ENCODE data around the gene IGF1R.

Gene IGF1R

DNA sequence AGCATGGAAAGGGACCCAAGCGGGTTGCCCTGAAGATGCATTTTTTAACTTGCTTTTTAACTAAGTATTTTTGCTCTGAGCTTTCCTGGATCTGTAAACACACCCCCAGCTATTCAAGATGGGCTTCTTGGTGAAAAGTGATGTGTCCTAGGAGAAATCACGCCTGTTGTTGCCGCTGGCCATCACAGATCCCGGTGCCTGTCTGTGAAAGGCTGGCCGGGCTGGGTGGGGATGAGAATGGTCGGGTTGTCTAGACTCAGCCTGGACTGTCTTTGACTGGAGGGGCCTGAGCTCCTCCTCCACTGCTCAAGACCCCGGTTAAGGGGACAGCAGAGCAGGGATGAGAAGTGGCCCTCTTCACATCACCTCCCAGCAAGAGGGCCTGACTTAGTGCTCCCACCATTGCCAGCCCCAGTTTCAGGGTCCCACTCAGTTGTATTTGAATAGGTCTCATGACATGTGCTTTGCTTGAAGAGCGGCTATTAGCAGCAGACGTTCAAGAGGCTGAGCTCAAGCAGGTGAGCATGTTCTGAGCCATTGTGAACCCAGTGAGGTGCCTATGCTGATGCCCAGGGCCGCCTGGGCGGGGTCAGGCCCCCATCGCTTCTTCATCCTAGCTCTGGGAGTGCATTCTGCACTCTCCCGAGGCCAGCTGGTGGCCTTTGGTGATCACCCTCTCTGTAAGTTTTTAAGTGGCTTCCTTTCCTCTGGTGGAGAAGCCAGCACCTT is 79.9 kb downstream of the IGF1R start:
- no peaks in the 10 kb centered on the region for H3K4me1 ChIP-seq (ENCODE audit: low read length)
- H4K20me1 ChIP-seq (ENCODE audit: insufficient read depth, low read length): peaks cover 8% of the 10 kb centered on the region; the same call in 1 of the 2 replicates
- no peak overlapping the region for H3K27ac ChIP-seq (ENCODE audit: low read length)
- H3K9me3 ChIP-seq (ENCODE audit: insufficient read depth, low read length): no peaks in the 10 kb centered on the region
- no peak overlapping the region for H3K4me2 ChIP-seq (ENCODE audit: low read length)
- H2AFZ ChIP-seq (ENCODE audit: low read depth, low read length): no peak overlapping the region
- H3K9ac ChIP-seq (ENCODE audit: low read length): no peak overlapping the region
- H3K36me3 ChIP-seq (replicated peaks; ENCODE audit: low read depth, low read length): no peaks in the 10 kb centered on the region
- H3K27me3 ChIP-seq (ENCODE audit: low read depth, low read length): no peaks in the 10 kb centered on the region
- TF ChIP-seq, protein P1, sequence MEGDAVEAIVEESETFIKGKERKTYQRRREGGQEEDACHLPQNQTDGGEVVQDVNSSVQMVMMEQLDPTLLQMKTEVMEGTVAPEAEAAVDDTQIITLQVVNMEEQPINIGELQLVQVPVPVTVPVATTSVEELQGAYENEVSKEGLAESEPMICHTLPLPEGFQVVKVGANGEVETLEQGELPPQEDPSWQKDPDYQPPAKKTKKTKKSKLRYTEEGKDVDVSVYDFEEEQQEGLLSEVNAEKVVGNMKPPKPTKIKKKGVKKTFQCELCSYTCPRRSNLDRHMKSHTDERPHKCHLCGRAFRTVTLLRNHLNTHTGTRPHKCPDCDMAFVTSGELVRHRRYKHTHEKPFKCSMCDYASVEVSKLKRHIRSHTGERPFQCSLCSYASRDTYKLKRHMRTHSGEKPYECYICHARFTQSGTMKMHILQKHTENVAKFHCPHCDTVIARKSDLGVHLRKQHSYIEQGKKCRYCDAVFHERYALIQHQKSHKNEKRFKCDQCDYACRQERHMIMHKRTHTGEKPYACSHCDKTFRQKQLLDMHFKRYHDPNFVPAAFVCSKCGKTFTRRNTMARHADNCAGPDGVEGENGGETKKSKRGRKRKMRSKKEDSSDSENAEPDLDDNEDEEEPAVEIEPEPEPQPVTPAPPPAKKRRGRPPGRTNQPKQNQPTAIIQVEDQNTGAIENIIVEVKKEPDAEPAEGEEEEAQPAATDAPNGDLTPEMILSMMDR (IDR thresholded peaks at IDR 0.05; ENCODE audit: low read depth, low read length): no peak
- TF ChIP-seq EZH2phosphoT487 (IDR thresholded peaks at IDR 0.05; ENCODE audit: low read depth): no peak
- H3K79me2 ChIP-seq (ENCODE audit: low read length): peaks cover 17% of the 10 kb centered on the region; the same call in 1 of the 2 replicates
- no peak overlapping the region for H3K4me3 ChIP-seq (ENCODE audit: low read length)

DNA sequence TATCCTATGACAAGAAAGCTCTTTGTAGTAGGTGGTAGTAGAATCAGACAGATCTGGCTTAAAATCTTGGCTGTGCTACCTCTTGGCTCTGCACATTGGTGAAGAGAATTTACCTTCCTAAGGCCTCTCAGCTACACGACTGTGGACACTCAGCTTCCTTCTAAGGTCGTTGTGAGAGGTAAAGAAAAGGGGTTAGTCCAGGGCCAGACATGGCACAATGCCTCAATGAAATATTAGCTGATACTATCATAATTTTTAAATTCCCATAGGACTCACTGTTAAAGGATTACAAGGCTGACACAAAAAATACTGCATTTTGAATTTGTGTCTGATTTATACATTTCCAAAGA is 80.4 kb downstream of the IGF1R start:
- Histone ChIP-seq H3K79me2 (ENCODE audit: low read length) (peaks cover 17% of the 10 kb centered on the region; the same call in 1 of the 2 replicates), H4K20me1 (ENCODE audit: insufficient read depth, low read length) (peaks cover 8% of the 10 kb centered on the region; the same call in 1 of the 2 replicates), H3K9ac (ENCODE audit: low read length) (no peak overlapping the region), H3K27ac (ENCODE audit: low read length) (no peak overlapping the region), H3K27me3 (ENCODE audit: low read depth, low read length) (no peaks in the 10 kb centered on the region), H3K4me3 (ENCODE audit: low read length) (no peak overlapping the region), H3K4me1 (ENCODE audit: low read length) (no peaks in the 10 kb centered on the region), H2AFZ (ENCODE audit: low read depth, low read length) (no peak overlapping the region), H3K36me3 (replicated peaks; ENCODE audit: low read depth, low read length) (no peaks in the 10 kb centered on the region), H3K4me2 (ENCODE audit: low read length) (no peak overlapping the region), H3K9me3 (ENCODE audit: insufficient read depth, low read length) (no peaks in the 10 kb centered on the region)
- TF ChIP-seq EZH2phosphoT487 (IDR thresholded peaks at IDR 0.05; ENCODE audit: low read depth): no peak
- TF ChIP-seq, protein P1 (IDR thresholded peaks at IDR 0.05; ENCODE audit: low read depth, low read length): no peak

- H3K27ac ChIP-seq (ENCODE audit: low read length): no peak overlapping the region
- H3K27me3 ChIP-seq (ENCODE audit: low read depth, low read length): no peaks in the 10 kb centered on the region
- no peaks in the 10 kb centered on the region for H3K9me3 ChIP-seq (ENCODE audit: insufficient read depth, low read length)
- peaks cover 16% of the 10 kb centered on the region; the same call in 1 of the 2 replicates for H3K79me2 ChIP-seq (ENCODE audit: low read length)
- H3K36me3 ChIP-seq (replicated peaks; ENCODE audit: low read depth, low read length): no peaks in the 10 kb centered on the region
- peaks cover 8% of the 10 kb centered on the region; the same call in 1 of the 2 replicates for H4K20me1 ChIP-seq (ENCODE audit: insufficient read depth, low read length)
- no peak overlapping the region for H2AFZ ChIP-seq (ENCODE audit: low read depth, low read length)
- peaks cover 2% of the 10 kb centered on the region for H3K4me1 ChIP-seq (ENCODE audit: low read length)
- H3K4me2 ChIP-seq (ENCODE audit: low read length): no peak overlapping the region
- no peak for TF ChIP-seq EZH2phosphoT487 (IDR thresholded peaks at IDR 0.05; ENCODE audit: low read depth)
- TF ChIP-seq, protein P1 (IDR thresholded peaks at IDR 0.05; ENCODE audit: low read depth, low read length): no peak
- no peak overlapping the region for H3K4me3 ChIP-seq (ENCODE audit: low read length)
- H3K9ac ChIP-seq (ENCODE audit: low read length): no peak overlapping the region
Observed at GRCh38 chr15:98729446-98730042, 81.2 kb downstream of the IGF1R start.

DNA sequence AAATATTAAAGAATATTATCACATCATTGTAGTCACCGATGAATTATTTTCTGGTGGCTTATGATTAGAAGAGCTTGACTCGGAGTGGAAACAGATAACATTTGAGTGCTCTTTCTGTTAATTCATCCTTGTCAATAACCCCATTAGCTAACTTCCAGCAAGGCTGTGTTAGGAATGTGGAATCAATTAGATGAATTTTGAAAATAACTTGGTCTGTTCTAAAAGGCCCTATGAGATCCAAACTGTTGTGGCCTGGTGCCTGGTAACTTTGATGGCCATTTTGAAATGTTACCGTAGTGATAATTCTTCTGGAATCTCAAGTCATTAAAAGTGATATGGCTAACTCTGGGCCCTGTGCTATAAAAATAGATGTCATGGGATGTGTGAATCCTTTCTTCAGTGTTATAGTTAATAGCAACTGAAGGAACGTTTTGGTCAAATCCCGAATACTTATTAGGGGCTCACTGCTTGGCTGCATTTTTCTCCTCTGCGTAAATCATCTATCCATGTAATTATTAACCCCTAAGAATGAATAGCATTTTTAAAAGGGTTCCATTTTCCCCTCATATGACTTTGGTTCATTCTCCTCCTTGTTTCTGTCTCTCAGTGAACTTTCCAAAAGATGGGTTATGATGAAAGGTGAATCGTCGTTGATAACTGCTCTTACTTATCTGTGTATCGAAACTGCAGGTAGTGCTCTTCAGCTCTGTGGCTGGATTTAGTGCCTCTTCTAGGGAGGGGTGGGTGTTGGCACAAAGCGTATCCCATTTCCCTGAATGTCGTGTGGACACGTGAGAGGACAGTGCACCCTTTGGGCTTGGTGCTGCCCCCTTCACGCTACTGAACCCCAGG is 82.7 kb downstream of the IGF1R start:
- no peak overlapping the region for H3K4me2 ChIP-seq (ENCODE audit: low read length)
- no peaks in the 10 kb centered on the region for H3K9me3 ChIP-seq (ENCODE audit: insufficient read depth, low read length)
- no peaks in the 10 kb centered on the region for H3K36me3 ChIP-seq (replicated peaks; ENCODE audit: low read depth, low read length)
- peaks cover 14% of the 10 kb centered on the region; the same call in 1 of the 2 replicates for H3K79me2 ChIP-seq (ENCODE audit: low read length)
- H3K4me1 ChIP-seq (ENCODE audit: low read length): peaks cover 8% of the 10 kb centered on the region
- H3K4me3 ChIP-seq (ENCODE audit: low read length): no peak overlapping the region
- TF ChIP-seq, protein P1 (IDR thresholded peaks at IDR 0.05; ENCODE audit: low read depth, low read length): no peak
- no peak for TF ChIP-seq EZH2phosphoT487 (IDR thresholded peaks at IDR 0.05; ENCODE audit: low read depth)
- H3K9ac ChIP-seq (ENCODE audit: low read length): no peak overlapping the region
- H4K20me1 ChIP-seq (ENCODE audit: insufficient read depth, low read length): peaks cover 8% of the 10 kb centered on the region; the same call in 1 of the 2 replicates
- H3K27me3 ChIP-seq (ENCODE audit: low read depth, low read length): no peaks in the 10 kb centered on the region
- H2AFZ ChIP-seq (ENCODE audit: low read depth, low read length): no peak overlapping the region
- H3K27ac ChIP-seq (ENCODE audit: low read length): no peak overlapping the region
